Measurements from ENCODE around the gene SOX15.
"Not testable (repeated sequence)": the region's sequence is repeated elsewhere in the genome, so short reads cannot be mapped to it uniquely, and the experiment has no call there.

The SOX15 gene

DNA sequence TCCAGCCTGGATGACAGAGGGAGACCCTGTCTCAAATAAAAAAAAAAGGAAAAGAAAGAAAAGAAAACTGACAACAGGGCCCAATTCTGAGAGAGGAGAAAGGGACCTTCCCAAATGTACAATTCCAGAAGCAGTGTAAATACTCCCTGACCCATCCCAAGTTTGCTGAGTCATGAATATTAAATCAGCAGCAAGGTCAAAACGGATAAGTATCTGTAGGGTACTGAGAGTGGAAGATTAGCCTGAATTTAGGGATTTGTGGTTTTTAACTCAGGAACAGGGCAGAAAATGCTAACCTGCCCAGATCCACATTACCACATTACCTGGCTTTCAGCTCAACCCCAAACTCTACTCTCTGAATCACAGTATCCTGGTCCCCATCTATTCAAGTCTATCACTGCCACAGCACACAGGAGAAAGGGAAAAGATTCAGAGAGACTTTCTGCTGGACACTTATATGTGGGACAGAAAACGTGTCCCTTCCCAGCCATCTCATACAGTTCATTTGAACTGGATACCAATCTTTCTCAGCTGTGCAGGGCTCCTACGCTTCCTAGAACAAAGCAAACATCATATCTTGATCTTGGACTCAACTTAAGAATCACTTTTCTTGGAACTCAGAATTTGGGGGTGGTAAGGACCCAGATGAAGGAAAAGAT, 21.9 kb upstream of the SOX15 start:
- no peak for DNase-seq

DNA sequence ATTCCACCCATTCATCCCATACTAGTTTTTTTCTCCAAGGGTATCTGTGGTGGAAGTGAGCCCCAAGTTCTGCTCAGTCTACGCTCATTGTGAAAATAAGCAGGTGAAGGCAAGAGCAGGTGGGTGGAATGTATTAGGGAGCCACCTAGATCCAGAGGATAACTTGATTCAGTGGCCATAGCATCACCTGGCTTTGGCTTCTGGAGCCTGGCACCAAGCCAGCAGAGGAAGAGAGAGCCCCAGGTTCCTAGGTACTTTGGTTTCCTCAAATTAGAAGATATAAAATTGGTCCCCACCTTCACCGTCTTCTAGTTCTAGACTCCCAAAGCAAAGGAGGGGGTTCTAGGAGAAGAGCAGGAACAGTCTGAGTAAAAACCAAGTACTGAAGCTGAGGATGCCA, 20.7 kb upstream of the SOX15 start:
- no peak for DNase-seq

DNA sequence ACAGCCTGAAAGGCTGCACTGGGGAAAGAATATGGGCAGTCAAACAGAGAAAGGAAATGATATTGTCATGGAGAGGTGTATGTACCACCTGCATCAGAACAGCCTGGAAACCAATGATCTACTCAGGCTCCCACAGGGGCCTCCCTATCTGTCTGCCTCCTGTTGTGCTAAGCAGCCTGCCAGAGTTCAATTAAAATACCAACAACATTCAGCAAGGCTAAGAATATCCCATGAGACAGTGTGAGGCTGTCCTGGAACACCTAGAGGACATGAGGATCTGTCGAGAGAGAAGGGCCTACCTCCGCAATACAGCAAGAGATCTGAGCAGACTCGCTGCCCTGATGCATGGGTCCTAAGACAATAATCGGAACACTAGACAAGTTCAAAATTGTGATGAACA, 16.4 kb upstream of the SOX15 start:
- DNase-seq: no peak

DNA sequence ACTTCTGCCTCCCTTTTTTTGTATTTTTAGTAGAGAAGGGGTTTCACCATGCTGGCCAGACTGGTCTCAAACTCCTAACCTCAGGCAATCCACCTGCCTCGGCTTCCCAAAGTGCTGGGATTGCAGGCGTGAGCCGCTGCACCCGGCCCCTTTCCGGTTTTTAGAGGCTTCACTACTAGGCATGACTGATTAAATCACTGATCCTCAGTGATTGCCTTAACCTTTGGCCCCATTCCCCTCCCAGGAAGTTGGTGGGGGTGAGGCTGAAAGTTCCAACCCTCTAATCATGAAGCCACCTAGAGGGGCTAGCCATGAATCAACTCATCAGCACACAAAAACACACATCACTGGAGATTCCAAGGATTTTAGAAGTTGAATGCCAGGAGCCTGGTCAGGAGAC, 7.7 kb upstream of the SOX15 start:
- DNase-seq: not testable (repeated sequence)

DNA sequence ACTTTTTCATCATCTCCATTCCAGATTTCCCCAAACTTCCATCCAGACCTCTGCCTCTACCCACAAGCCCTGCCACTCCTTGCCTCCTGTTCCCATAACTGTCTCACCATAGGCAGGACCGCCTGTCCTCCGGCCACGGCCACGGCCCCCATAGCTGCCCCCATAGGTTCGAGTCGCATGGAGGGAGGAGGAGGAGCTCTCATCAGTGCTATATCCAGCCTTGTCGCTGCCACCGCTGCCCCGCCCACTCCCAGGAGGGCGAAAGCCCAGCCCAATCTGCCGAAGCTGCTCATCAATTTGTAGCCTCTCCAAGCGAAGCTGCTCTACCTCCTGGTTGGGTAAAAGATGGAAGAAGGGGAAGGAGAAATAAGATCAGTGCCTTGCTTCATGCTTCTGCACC, 3.4 kb upstream of the SOX15 start:
- DNase-seq: no peak

DNA sequence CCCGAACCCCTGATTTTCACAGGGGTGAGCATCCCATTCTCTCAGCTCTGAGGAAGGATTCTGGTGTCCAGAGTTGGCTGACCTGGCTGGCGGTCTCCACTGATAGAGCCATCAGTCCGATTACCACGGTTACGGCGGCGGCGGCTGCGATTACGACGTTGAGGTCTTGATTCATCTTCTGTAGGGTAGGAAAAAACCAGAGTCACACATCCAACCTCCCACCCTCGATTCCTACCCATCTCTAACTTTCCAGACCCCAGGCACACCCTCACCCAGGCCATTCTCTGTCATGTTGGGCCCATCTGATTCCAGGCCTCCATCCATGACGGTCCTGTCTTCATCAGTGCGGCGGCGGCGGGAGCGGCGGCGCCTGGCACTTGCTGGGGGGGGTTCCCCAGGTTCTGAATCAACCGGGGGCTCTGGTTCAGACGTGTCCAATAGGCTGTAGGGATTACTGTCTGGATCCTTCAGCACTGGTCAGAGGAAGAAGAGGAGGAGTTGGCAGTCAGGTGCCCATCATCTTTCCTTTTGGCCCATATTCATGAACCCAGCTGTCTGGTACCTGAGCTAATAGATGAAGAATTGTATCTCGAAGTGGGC, 2.6 kb upstream of the SOX15 start:
- DNase-seq: no peak

DNA sequence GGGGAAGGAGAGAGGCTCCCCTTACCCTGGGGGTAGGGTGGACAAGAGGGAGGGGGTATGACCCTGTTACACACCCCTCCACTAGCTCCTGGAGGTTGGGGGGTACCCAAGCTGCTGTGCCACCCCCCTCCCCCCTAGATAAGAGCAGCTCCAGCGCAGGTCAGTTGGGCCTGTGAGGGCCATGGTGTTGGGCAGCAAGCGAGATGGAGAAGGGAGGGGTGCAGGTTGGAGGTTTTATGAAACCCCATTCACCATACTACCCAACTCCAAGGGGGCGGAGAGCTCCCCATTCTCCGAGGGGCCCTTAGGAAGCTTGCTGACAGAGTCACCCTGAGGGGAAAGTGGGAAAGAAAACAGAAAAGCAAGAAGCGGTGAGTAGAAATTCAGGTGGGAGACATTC, 1.7 kb upstream of the SOX15 start:
- DNase-seq: no peak

DNA sequence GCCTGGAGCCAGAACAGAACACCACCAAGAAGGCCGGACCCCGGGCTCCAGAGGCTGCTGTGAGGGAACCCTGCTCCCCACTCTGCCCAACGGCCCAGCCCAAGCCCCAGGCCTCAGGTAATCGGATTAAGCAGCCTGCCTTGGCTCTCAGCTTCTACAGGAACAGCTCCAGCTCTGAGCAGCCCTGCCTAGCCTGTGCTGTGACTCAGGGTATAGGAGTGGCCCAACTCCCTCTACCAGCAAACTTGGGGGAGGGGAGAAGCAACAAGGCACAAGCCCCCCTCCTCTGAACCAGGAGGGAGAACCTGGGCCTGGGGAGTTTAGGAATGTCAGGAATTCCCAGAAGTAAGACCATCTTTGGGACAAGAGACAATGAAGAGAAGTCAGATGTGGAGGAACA, 849 bp upstream of the SOX15 start:
- DNase-seq: no peak

DNA sequence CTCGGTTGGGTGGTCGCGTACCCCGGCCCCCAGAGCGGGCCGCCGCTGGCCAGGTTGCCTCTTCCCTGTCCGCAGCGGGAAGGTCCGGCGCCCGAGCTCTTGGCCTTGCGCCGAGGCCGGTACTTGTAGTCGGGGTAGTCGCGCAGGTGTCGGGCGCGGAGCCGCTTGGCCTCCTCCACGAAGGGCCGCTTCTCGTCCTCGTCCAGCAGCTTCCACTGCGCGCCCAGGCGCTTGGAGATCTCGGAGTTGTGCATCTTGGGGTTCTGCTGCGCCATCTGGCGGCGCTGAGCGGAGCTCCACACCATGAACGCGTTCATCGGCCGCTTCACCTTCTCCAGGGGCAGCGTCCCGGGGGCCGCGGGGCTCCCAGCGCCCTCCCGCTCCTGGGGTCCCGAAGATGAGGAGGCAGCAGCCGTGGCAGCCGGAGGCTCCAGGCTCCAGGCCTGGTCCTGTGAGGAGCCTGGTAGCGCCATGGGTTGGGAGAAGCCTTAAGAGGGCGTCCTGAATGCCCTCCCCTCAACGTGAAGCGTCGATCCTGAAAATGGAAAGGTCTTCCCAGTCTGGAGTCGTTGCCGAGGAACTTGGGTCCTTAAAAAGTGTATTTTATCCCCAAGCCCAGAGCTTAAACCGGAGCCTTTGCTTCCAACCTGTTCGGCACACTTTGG, 558 bp downstream of the SOX15 start:
- peak in 45 of 51 donors; percentile 26 to 88 (median 73) for DNase-seq

DNA sequence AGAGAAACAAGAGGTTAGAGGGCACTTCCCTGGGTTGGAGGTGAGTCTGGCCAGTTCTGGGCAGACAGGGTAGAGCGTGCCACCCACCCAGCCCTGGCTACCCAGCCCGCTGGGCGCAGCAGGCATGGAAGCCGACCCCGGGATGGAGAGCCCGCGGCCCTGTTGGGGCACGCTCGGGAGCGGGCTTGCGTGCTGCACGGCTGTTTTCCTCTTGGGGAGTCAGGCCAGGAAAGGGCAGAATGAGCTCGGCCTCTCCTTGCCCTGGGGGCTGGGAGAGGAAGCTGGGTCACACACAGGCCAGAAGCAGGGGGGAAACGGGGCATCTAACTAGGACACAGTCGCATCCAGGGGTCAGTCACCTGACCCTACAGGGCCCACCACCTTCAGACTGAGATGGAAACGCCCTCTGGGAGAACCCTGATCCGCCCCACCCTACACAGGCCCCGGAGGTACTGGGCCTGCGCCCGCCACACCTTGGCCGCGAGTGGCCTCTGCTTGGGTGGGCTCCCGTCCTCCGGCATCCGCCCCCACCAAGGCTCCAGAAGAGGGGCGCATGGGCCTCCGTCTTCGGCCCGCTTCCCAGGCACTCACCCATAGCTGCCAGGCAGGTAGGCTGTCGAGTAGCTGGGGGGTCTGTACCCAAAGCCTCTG, 1.2 kb downstream of the SOX15 start:
- peak in 1 of 51 donors; percentile 42 for DNase-seq

DNA sequence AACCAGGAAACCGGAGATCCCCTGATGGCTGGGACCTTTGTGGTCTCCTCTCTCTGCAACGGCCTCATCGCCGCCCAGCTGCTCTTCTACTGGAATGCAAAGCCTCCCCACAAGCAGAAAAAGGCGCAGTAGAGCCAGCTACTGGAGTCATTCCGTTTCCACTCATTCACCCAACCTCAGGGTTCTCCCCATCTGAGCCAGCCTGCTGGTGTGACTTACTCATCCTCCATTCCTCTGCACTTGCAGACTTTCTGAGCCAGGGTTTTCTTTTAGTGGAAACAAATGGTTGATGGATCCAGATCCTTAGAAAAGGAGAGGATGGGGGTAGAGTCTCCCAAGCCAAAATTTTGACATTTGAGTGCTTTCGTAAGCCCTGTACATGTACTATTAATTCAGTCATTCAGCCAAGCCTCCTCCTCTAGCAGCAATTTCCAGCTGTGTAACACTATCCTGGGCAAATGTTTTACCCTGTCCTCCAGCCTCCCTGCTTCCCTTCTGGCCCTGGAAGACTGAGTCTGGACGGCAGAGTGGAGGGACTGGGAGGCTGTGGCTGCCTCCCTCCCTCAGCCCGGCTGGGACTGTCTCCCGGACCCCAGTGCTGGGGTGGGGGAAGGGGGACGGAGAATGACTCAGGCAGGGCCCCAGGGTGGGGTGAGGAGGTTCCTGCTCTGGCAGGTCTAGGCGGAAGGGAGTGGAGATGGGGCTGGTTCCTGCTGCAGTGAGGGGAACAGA, 2.3 kb downstream of the SOX15 start:
- no peak for DNase-seq

DNA sequence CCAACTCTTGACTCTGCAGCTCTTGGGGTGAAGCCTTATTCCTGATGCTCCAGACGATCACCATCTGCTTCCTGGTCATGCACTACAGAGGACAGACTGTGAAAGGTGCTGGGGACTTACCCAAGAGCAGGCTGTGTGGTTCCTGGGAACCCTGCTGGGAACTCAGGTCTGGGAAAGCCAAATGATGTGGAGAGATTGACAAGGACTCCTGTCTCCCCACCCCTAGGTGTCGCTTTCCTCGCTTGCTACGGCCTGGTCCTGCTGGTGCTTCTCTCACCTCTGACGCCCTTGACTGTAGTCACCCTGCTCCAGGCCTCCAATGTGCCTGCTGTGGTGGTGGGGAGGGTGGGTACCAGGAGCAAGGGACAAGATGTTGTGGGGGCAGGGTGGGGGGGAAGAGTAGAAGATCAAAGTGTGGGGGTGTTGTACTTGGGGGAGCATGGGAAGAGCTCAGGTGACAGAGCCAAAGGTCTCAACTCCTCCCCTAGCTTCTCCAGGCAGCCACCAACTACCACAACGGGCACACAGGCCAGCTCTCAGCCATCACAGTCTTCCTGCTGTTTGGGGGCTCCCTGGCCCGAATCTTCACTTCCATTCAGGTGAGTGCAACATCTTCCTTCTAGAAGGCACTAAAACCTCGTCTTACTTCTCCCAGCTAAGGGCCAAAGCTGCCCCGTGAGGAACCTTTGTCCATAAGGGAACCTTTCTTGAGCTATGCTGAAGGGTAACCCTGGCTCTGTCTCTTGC, 3.0 kb downstream of the SOX15 start:
- no peak for DNase-seq

DNA sequence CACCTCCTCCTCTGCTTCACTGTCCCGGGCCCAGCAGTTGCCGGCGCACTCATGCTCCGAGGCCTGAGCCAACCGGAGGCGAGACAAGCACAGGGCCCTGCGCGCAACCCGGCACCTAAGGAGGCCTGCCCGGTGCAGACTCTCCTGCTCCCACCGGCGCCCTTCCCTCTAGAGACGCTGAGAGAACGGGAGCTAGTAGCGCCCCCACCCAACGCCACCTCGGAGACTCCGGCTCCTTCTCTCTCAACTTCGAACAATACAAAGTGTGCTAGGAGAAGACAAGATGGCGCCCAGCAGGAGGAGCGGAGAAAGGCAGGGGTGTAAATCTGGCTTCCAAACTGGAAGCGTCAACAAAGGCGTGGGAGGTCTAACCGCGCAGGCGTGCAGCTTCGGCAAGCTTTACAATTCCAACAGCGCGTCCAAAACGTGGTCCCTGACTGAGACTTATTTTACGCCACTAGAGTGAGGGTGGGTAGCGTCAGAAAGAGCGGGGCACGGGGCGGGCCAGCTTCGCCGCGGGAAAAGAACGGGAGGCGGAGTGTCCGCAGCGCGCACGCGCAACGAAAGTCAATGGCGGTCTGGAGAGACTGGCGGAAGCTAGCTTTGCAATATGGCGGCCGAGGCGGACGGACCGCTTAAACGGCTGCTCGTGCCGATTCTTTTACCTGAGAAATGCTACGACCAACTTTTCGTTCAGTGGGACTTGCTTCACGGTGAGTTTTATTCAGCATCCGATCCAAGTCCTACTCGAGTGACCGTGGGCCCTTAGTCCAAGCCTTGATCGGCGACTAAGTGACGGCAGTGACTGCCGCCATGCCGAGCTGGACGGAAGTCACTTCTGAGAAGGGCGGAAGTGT, 6.4 kb downstream of the SOX15 start, which contains the start of gene MPDU1:
Gene MPDU1 (plus strand): TSS at position 600 of the 857 bp plus-strand sequence. CDS start 11 bp downstream, at position 611.
- DNase-seq: peak; percentile 82 to 99 (median 95)

DNA sequence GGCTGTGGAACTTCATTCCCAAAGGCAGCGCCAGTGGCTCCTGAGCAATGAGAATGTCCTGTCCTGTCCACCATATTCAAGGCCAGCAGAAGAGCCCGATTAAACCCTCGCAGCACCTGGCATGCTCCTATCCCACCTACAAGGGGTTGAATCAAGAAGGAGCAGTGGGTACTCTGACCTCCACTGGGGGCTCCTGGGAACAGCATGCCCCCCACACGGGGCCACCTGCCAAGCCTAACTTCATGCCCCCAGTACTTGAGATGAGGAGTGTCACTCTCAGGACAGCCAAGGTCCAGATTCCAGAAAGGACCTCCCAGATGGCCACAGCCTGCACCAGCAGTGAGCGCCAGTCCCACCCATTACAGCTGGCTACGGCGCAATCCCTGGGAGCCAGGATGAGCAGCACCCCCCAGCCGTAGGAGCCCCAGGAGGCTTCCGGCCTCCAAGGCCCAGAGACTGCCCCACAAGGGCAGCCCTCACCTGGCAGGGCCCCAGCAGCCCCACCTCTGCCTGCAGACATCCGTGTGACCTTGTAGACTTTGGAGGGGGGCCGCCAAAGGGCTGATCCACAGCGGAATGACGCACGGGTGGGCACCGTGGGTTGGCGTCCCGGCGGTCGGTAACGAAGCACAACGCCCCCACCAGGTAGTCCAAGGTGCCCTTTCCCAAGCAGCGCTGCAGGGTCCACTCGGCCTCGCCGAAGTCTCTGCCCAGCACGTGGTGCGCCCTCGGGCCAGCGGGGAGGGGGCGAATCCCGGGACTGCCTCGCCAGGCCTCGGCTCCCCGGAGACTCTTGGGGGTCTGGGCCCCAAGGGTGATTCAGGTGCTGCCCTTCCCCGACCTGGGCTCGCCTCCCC, 7.3 kb downstream of the SOX15 start:
- peak in 2 of 51 donors; percentile 17 to 56 for DNase-seq

DNA sequence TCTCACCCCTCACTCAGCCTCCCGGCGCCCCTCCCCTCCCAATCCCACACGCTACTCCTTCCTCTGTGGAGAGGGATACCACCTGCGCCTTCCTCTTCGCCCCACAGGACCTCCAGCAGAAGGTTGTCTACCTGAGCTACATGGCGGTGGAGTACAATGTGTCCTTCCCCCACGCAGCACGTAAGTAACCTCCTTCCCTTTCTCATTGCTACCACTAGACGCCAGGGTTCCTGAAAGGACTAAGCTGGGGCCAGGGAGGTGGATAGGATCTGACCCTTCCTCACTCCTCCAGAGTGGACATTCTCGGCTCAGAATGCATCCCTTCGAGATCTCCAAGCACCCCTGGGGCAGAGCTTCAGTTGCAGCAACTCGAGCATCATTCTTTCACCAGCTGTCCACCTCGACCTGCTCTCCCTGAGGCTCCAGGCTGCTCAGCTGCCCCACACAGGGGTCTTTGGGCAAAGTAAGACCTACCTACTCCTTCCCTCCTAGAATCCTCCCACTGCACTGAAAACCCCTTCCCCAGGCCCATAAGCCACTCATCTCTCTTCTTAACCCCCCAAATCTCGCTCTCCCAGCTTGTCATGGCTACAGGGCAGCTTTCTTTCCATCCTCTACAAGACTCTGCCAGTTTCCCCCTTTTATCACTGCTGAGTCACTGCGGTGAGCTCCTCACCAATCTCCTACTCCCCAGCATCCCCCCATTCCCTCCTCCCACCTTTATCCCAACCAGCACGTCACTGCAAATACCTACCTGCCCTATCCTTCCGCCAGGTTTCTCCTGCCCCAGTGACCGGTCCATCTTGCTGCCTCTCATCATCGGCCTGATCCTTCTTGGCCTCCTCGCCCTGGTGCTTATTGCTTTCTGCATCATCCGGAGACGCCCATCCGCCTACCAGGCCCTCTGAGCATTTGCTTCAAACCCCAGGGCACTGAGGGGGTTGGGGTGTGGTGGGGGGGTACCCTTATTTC, 9.0 kb downstream of the SOX15 start:
- no peak for DNase-seq

DNA sequence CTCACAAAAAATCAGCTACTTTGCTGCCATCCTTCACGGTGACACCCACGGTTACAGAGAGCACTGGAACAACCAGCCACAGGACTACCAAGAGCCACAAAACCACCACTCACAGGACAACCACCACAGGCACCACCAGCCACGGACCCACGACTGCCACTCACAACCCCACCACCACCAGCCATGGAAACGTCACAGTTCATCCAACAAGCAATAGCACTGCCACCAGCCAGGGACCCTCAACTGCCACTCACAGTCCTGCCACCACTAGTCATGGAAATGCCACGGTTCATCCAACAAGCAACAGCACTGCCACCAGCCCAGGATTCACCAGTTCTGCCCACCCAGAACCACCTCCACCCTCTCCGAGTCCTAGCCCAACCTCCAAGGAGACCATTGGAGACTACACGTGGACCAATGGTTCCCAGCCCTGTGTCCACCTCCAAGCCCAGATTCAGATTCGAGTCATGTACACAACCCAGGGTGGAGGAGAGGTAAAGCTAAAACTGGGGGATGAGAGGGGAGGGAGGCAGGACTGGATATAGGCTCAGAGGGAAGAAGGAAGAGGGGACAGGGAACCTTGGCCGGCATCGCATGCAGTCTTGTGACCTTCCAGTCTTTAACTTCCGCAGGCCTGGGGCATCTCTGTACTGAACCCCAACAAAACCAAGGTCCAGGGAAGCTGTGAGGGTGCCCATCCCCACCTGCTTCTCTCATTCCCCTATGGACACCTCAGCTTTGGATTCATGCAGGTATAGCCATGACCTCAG, 9.9 kb downstream of the SOX15 start:
- DNase-seq: peak in 1 of 51 donors; percentile 7
